ENCODE results near the gene BBIP1.

The BBIP1 gene, protein sequence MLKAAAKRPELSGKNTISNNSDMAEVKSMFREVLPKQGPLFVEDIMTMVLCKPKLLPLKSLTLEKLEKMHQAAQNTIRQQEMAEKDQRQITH

DNA sequence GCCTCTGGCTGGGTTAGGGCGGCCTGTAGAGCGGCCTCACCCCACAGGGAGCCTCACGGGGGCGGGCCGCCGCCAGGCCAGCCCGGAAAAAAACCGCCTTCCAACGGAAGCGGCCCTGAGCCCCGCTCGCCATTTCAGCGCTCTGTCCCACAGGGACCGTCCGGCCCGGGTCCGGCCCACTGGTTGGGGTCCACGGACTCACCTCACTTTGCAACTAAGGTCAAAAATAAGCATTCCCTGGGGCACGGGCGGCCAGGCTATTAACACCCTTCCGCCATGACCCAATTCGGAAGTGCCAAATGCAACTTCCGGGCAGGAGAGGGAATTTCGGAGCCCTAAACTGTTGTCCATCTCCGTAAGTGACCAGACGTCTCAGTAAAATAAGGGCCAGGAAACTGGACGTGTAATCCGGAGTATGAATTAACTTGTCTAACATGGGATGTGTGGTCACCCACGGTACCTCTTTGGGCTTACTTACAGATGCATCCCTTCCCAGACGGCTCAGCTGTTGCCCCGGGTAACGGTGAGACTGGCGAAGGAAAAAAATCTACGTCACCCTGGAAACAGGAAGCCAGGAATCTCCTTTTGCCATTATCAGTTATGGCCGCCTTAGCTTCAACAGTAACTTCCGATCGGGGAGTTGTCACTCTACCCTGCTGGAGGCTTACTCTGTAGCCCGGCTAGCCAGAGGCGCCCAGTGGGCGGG, at the start of gene BBIP1:
Gene BBIP1 (minus strand): TSS at position 538 of the 706 bp plus-strand sequence. CDS start 1,023 bp downstream, outside the sequence.
- no peak for DNase-seq (ENCODE audit: low read depth)

DNA sequence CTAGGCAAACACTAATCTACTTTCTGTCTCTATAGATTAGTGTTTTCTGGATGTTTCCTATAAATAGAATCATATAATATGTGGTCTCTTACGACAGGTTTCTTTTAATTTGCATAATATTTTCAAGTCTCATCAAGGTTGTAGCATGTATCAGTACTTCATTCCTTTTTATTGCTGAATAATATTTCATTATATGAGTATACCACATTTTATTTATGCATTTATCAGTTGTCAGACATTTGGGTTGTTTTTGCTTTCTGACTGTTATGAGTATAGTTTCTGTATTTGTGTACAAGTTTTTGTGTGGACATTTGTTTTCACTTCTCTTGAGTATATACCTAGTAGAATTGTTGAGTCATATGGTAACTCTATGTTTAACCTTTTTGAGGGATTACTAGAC, 48.7 kb upstream of the BBIP1 start:
- DNase-seq (ENCODE audit: low read depth) = no peak

- no peak for DNase-seq (ENCODE audit: low read depth)
These were observed 48.1 kb upstream of the BBIP1 start for GRCh38 chr10:110967009-110967630.

GRCh38 chr10:110966146-110966545, 47.2 kb upstream of the BBIP1 start:
- no peak for DNase-seq (ENCODE audit: low read depth)

- no peak for DNase-seq (ENCODE audit: low read depth)
These were observed 46.2 kb upstream of the BBIP1 start for GRCh38 chr10:110965216-110965615.

DNA sequence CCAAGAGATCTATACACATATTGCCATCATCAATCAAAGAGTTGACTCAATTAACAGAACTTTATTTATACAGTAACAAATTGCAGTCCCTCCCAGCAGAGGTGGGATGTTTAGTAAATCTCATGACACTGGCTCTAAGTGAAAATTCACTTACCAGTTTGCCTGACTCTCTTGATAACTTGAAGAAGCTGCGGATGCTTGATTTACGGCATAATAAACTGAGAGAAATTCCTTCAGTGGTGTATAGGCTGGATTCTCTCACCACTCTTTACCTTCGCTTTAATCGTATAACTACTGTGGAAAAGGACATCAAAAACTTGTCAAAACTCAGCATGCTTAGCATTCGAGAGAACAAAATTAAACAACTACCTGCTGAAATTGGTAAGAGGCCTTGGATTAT, 45.7 kb upstream of the BBIP1 start:
- DNase-seq (ENCODE audit: low read depth) = no peak

- no peak for DNase-seq (ENCODE audit: low read depth)
These were observed 44.2 kb upstream of the BBIP1 start for GRCh38 chr10:110963162-110963561.

GRCh38 chr10:110962443-110962842, 43.5 kb upstream of the BBIP1 start:
- no peak for DNase-seq (ENCODE audit: low read depth)

GRCh38 chr10:110960333-110960712, 41.3 kb upstream of the BBIP1 start:
- DNase-seq (ENCODE audit: low read depth) = no peak

GRCh38 chr10:110959379-110960332, 40.7 kb upstream of the BBIP1 start:
- DNase-seq (ENCODE audit: low read depth) = no peak

DNA sequence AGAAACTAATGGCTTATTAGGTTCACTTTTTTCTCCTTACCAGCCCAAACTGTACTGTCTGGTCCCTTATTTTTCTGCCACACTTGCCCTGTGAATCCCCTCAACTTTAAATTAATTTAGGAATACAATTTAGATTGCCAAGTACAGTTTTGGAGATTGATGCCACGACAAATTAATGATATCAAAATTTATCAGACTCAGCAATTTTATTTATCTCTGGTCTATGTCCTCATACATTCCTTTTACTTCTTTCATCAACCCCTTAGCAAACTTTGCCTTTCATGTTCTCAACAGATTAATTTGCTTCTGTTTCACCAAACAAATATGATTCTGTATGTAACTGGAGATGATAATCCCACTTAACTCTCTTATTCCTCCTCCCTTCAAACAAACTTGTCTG, 38.6 kb upstream of the BBIP1 start:
- DNase-seq (ENCODE audit: low read depth) = no peak

- DNase-seq (ENCODE audit: low read depth) = no peak
These were observed 32.4 kb upstream of the BBIP1 start for GRCh38 chr10:110951381-110951780.

DNA sequence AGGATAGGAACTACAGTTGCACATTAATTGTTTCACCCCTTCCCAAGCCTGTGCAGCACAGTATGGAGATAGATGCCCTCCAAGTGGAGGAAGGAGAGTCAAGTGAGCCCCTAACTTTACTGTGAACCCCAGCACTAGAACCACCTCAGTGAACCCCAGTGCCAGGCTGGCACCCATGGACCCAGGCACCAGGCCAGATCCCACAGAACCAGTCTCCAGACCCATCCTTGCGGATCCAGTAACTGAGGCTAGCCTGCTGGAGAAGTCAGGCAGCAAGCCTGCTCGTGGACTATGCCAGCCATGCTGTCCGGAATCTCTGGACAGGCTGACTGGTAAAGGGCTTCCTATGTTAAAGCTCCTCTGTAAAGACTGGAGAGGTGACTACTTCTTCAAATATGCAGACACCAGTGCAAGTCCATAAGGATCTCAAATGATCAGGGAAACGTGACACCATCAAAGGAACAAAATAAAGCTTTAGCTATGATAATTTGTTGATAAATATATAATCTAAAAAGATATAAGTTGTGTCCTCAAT, 28.1 kb upstream of the BBIP1 start:
- no peak for DNase-seq (ENCODE audit: low read depth)

GRCh38 chr10:110946496-110946895, 27.5 kb upstream of the BBIP1 start:
- no peak for DNase-seq (ENCODE audit: low read depth)

GRCh38 chr10:110944792-110945396, 25.9 kb upstream of the BBIP1 start:
- DNase-seq (ENCODE audit: low read depth) = no peak

DNA sequence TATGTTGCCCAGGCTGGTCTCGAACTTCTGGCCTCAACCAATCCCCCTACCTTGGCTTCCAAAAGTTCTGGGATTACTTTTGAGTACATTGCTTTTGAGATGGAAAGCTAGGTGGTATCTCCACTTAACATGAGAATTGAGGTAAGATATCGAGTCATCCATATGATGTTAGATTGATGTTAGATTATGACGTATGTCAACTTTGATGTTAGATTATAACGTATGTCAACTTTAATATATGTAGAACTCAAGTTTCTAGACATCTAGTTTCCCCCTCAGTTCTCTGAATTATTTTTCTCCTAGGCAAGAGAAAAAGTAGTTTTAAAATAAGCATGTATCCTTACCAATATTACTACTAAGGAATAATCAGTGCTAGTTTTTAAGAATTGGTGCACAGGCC, 20.4 kb upstream of the BBIP1 start:
- no peak for DNase-seq (ENCODE audit: low read depth)

DNA sequence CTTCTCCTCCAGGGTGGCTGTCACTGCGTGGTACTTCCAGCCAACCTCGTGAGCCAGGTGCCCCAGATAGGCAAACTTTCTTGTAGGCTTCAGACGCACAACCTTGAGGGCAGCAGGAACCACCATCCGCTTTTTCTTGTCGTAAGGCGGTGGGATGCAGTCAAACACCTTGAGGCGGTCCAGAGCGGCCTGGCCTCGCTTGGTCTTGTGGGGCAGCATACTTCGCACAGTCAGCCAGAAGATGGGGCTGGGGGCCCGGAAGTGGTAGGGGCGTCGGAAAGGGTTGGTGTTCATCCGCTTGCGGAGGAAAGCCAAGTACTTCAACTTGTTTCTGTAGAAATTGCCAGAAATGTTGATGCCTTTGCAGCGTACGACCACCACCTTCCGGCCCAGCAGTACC, 17.8 kb upstream of the BBIP1 start:
- DNase-seq (ENCODE audit: low read depth) = no peak

DNA sequence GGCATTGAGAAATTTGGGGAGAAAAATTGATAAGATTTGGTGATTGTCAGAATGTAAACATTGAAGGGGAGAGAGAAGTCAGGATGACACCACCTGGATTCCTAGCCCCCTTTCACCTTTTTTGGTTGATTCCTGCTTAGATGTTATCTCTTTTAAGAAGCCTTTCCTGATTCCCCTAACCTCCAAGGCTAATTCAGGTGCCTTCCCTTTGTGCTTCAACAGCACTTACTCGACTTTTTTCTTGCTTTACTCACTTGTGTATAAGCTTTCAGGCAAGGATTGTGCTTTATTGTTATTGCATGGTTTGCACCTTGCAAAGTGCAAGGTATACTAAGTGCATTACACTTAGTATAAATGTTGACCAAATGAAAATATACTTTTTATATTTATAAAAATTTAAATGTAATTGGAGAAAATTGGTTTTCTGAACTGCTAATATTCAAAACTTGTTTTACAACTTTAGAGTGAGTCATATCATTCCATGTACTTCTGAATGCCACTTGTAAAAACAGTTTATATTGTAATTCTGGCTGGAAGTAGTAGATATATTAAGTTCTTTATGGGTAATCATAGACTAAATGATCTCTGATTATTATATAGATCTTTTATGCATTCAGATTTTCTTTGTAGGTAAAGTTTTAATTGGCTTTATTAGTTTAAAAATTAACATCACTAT, 13.7 kb upstream of the BBIP1 start:
- DNase-seq (ENCODE audit: low read depth) = no peak

- DNase-seq (ENCODE audit: low read depth) = no peak
These were observed 12.9 kb upstream of the BBIP1 start for GRCh38 chr10:110931769-110932381.

- DNase-seq (ENCODE audit: low read depth) = no peak
These were observed 8.5 kb upstream of the BBIP1 start for GRCh38 chr10:110927461-110927860.

Data from activated T-helper 1 cell treated with Interleukin-2 at 50 U/mL for 16 hours (primary cell).